Stimulated activated CD8-positive, alpha-beta memory T cell treated with anti-CD3 and anti-CD28 coated beads, Interleukin-12 subunit alpha, Interleukin-12 subunit beta, amount 100 ng/mL, for 24 hours (primary cell): ENCODE data around the gene SLC23A2.

Experiments used
- DNase-seq: peaks from one replicate; pipeline ENCODE4 v3.0.0-alpha.2; 2020; ENCODE audit errors: extremely low read depth

SLC23A2 gene

DNA sequence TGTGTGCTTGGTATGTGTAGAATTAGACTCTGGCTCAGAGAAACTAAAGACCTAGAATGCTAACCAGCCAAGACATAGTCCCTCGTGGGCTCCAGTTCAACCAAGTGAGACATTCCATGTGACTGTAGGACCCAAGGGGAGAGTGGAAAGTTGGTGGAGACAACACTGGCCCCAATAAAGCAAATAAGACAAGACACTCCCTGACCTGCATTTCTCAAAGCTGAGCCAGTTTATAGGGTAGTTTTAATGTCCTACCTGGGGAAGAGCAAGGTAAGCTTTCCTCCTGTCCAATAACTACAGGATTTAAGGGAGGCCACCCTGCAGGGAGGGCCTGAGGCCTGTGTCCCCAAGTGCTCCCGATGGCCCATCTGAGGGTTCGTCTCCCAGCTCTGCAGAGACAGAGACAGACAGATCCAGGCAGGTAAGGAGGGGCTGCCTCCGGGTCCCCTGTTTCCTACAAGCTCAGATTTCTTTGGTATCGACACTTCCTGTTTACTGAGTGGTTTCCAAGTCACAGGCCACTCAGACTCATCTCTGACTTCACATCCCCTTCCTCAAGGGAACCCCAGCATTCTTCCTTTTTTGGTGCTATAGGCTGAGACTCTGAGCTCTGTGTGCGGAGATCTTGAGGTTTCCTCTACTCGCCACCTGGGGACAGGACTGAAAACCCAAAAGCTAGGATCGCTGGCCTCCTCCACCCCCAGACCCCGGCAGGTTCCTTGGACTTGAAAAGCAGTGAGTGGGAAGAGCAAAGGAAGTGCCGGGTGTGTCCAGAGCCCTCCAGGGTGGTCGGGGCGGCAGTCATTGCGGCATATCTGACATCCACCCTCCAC lies 187.2 kb downstream of the SLC23A2 start:
- DNase-seq, result no peak

DNA sequence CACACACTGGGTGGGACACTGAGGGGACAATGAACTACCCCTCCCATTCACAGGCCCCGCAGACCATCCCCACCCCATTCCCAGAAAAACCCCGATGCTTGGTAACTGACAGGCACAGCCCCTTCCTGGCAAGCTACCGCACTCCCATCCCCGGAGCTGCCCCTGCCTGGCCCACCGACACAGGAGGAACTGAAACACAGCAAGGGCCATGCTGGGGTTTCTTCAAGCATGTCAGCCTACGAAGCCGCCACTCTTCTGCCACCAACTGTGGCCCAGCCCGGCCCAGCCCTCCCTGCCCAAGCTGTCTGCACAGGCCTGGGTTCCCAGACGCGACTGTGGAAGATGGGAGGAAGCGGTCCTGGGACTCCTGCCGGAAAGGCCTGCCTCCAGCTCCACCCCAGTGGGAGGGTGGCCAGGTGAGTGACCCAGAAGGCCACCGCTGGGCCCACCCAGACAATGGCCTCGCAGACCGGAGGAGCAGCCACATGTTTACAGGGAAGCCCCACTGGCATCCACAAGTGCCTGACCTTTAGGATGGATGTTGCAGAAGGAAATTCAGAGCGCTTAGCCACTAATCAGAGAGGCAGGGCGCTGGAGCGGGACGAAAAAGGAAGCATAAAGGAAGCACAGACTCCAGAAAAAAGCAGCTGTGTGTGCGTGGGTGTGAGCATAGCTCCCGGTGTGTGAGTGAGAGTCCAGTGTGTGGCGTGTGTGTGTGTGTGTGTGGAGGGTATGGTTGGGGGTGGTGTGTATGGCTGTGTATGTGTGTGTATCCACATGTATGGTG lies 188.0 kb downstream of the SLC23A2 start:
- no peak for DNase-seq

DNA sequence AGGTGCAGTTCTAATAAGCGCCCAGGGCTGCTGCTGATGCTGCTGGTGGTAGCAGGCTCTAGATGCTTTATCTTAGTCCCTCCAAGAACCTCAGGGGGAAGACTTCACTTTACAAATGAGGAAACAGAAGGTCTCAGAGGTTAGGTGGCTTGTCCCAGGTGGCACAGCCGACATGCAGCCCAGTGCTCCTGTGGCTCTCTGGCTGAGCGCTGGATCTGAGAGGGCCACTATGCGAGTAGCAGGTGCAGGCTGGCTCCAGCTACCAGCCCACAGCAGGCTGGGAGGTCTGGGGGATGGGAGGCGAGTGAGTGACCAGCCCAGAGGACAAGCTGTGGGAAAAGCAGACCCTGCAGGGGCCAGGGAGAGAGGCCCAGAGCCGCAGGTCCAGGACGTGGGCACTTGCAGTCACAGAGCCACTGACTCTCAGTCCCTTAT lies 188.7 kb downstream of the SLC23A2 start:
- DNase-seq, result no peak

DNA sequence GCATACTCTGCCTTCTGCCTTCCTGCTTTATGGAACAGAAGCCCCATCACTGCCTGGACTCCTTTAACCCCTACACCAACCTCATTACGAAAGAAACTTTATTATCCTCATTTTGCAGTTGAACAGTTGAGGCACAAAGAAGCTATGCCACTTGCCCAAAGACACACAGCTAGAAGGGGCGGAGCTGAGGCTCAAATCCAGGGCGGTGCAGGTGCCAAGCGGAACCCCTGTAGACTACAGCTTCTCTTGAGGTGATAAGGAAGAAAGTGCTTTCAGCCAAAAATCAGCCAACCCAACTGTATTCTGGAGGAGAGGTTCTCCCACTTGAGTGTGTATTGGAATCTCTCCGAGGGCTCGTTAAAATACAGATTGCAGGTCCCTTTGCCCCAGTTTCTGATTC lies 189.1 kb downstream of the SLC23A2 start:
- no peak for DNase-seq

DNA sequence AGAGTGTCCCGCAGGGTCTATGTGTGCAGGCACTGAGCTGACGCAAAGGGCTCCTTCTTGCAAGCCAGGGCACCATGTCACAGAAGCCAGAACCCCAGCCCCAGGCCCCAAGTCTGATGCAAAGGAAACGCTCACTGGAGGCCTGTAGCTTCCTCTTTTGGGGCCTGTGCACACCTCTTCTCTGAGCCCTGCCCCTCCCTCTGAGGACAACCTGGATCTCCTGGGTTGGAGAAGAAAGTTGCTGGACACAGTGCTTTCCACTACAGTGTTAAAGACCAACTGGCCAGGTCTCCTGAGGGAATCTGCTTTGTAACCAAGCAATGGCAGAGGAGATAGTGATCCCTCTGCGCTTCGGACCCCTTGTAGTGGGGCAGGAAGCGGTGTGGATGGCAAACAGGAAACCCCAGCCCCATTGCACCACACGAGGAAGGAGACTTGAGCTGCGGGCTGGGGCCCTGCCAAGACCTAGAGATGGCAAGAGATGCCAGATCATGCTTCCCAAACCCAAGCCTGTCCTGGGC lies 189.6 kb downstream of the SLC23A2 start:
- DNase-seq, result no peak

DNA sequence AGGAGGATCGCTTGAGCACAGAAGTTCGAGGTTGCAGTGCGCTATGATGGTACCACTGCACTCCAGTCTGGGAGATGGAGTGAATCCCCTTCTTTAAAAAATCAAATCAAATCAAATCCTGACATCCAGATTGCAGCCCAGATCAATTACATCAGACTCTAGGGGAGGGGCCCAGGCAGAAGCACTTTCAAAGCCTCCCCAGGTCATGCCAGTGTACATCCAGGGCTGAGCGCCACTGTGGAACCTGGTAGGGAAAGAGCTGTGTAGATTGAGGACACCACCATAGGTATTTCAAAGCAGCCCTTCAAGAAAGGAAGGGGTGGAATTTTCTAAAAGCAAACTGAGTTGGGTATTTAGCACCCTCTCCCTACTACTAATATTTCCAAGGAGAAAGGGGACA lies 190.1 kb downstream of the SLC23A2 start:
- DNase-seq, result no peak

DNA sequence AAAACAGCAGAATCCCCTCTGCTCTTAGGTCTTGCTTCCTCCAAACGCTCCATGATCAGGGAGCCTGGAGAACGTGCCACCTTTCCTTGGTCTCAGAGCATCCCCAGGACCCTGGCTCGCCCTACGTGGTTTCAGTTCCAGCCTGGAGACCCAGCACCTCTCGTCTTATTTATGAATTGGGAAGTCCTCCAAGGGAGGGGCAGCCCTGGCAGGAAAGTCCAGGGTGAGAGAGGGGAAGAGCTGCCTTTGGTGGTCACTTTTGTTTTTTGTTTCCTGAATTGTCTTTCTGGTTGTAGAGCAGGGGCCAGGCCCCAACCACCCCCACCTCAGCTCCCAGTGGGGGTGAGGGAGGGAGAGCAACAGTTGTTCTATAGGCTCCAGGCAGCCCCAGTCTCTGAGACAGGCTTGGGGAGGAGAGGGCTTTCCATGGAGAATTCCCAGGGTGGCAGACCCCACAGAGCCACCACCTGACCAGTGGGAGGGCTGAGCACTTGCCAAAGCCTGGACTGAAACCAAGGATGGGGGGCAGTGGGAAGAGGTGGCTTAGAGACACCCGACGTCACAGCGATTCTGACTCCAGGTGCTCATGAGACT lies 190.8 kb downstream of the SLC23A2 start:
- DNase-seq, result no peak

DNA sequence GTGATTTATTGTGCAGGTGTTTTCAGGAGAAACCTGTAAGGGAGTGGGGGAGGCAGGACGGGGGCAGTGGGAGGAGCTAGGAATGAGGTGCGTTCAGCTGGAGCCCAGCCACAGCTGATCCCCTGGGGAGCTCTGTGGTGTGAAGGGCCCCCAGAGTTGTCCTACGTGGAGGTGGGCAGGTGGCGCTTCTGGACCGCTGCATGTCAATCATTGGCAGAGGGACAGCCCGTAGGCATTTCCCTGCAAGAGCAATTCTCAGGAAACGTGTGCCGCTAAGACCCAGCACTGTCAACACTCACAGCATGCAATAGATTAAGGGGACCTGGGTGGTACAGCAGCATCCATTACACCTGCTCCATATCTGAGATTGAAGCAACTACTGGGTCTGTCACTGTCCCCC lies 191.6 kb downstream of the SLC23A2 start:
- DNase-seq, result no peak

DNA sequence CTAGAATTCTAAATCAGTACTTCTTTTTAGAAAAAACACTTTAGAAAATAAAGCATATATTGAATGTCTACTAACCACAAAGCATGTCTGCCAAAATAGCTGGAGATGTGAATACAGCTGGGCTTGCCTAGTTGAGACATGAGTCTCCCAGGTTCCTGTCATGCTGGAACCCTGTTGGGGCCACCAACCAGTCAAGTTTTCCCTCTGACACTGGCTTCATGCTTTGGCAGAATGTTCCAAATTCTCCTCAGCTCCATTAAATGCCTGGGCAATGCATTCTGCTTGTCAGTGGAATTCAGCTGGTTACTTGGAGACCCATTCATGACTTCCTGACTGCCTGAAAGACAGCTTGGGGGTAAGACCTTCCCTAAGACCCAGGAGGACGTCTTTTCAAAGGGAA lies 192.4 kb downstream of the SLC23A2 start:
- no peak for DNase-seq

DNA sequence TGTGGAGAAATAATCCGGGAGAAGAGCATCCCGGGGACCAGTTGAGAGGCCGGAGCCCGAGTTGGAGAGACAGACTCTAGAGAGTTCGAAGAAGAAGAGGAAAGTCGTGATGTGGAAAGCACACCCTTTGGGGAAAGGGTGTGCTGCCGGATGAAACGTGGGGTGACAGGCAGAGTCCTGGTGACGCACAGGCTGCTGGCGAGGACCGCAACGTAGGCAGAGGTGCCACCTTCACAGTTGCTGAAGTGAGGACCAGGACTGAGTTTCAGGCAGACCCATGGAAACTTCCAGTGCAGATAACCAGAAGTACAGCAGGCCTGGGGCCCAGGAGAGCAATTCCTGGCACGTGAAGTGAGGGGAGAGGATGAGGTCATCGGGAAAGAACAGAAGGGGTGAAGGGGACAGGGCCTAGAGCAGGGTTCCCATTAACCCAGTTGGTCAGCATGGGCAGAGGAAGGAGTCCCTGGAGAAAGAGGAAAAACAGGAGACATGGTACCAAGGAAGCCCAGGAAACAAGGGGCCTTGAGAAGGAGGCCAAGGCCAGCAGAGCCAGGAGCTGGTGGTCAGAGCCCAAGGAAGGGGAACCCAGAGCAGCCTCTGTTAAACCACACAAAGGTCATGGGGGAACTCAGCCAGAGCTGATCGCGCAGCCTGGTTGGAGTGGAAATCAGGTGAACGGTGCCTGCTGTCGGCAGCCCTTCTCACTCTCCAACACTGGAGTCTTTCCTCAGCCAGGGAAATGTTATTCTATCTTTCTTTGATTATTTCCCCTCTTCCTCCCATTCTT lies 195.5 kb downstream of the SLC23A2 start:
- DNase-seq, result no peak

DNA sequence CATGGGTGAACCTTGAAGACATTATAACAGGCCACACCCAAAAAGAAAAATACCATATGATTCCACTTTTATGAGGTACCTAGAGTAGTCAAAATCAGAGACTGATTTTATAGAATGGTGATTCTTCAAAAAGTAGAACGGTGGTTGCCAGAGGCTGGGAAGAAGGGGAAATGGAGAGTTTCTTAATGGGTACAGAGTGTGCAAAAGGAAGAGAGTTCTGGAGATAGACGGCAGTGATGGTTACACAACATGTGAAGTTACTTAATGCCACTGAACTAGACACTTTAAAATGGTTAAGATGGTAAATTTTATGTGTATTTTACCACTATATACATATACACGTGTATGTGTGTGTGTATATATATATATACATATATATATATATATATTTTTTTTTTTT lies 198.8 kb downstream of the SLC23A2 start:
- no peak for DNase-seq
